Fibroblast of lung (primary cell): Measurements from ENCODE around the gene CFAP206. TPM values are rescaled to one million over a fixed set of nuclear protein-coding genes. Genes with fewer than 3 reads are reported as not detected.

ENCODE experiments used
- DNase-seq, 2 donors: peaks; one replicate each; pipeline versions ENCODE4 v3.0.0 to v3.0.0-alpha.2; 2010; ENCODE audit warnings: low read depth in 2 of 2
- H2AFZ ChIP-seq: 2 replicates; pipeline ENCODE4 v1.5.1; 2012; ENCODE audit warnings: low read length, control low read depth, inconsistent platforms
- H3K27ac ChIP-seq: 2 replicates; pipeline ENCODE4 v1.5.1; 2011; ENCODE audit warnings: low read length, control low read depth; ENCODE audit not compliant: insufficient read depth
- H3K27me3 ChIP-seq: 2 replicates; pipeline ENCODE4 v1.5.1; 2011; ENCODE audit warnings: mild to moderate bottlenecking, low read length; ENCODE audit not compliant: control insufficient read depth, insufficient read depth
- H3K36me3 ChIP-seq: 2 replicates; pipeline ENCODE4 v1.5.1; 2011; ENCODE audit warnings: low read length; ENCODE audit not compliant: control insufficient read depth, insufficient read depth
- H3K4me1 ChIP-seq: 2 replicates; pipeline ENCODE4 v1.5.1; 2011; ENCODE audit warnings: low read length; ENCODE audit not compliant: control insufficient read depth, insufficient read depth; ENCODE audit errors: extremely low read depth
- H3K4me2 ChIP-seq: 2 replicates; pipeline ENCODE4 v1.5.1; 2011; ENCODE audit warnings: low read length, control low read depth; ENCODE audit not compliant: insufficient read depth; ENCODE audit errors: extremely low read depth
- H3K4me3 ChIP-seq, 4 experiments: fragments of 200-600 bp in 1 of 4; sonication (generic) in 1 of 4; replicated peaks in 1 of 4; 2 replicates each; pipeline ENCODE4 v1.5.1; 2011 to 2016; ENCODE audit warnings: low read length in 4 of 4, low read depth in 3 of 4, mild to moderate bottlenecking in 3 of 4, control low read depth in 2 of 4, inconsistent platforms in 1 of 4, mixed read lengths in 1 of 4; ENCODE audit not compliant: insufficient read depth in 1 of 4; ENCODE audit errors: control extremely low read depth in 1 of 4
- H3K79me2 ChIP-seq: 2 replicates; pipeline ENCODE4 v1.5.1; 2012; ENCODE audit warnings: mild to moderate bottlenecking, low read length, inconsistent platforms; ENCODE audit not compliant: control insufficient read depth, insufficient read depth
- H3K9ac ChIP-seq: 2 replicates; pipeline ENCODE4 v1.5.1; 2011; ENCODE audit warnings: mild to moderate bottlenecking, low read length, control low read depth; ENCODE audit not compliant: insufficient read depth
- H3K9me3 ChIP-seq: 2 replicates; pipeline ENCODE4 v1.5.1; 2012; ENCODE audit warnings: low read depth, low read length; ENCODE audit not compliant: control insufficient read depth, insufficient read depth
- H4K20me1 ChIP-seq: 2 replicates; pipeline ENCODE4 v1.5.1; 2011; ENCODE audit warnings: low read length; ENCODE audit not compliant: control insufficient read depth, insufficient read depth; ENCODE audit errors: extremely low read depth
- CTCF ChIP-seq, 2 donors: IDR thresholded peaks in 1 of 2; conservative IDR thresholded peaks in 1 of 2; 1 replicate in 1 of 2; 2 replicates in 1 of 2; pipeline ENCODE4 v1.5.1; 2011 to 2012; ENCODE audit warnings: low read length in 2 of 2, control low read depth in 1 of 2, inconsistent platforms in 1 of 2, low read depth in 1 of 2, mild to moderate bottlenecking in 1 of 2
- EZH2 ChIP-seq: IDR thresholded peaks from 2 replicates; pipeline ENCODE4 v1.5.1; 2012; ENCODE audit warnings: low read length, control low read depth, mild to moderate bottlenecking; ENCODE audit errors: missing control alignments
- polyA plus RNA-seq, 2 donors: library from polyadenylated mRNA; depleted of rRNA in 1 of 2; stranded (reverse) in 1 of 2; unstranded in 1 of 2; fragments of >200 nt; gene quantifications; 2 replicates each; pipeline ENCODE4 v1.2.1, GENCODE V29; 2011 to 2012; ENCODE audit warnings: missing spikeins in 1 of 2
- total RNA-seq: library from RNA; depleted of rRNA; stranded (reverse); fragments of >200 nt; gene quantifications from 2 replicates; pipeline ENCODE4 v1.2.1, GENCODE V29; 2014

The CFAP206 gene
- total and polyA plus RNA-seq, 2 donors (not counting 1 experiment from before 2014, with no cell fraction given), result under 0.01 to 0.26 TPM

DNA sequence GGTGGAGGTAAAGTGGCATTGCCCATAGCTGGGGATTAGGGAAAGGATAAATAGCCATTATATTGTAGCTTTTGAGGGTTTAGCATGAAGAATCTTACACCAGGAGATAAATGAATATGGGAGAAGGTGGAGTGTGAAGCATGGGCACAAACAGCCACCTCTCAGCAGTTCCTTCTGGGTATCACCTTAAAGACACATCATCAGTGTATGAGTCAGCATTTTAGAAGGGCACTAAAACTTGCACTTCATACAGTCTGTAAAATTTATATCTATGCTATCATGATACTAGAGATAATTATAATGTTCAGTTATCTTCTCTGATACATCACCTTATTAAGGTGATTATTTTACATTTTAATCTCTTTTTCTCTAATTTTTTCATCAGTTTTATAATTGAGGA is 90.3 kb downstream of the CFAP206 start:
- Histone ChIP-seq H3K4me3 (no peak overlapping the region), H3K4me1 (no peaks in the 10 kb centered on the region)
- DNase-seq, result no peak

DNA sequence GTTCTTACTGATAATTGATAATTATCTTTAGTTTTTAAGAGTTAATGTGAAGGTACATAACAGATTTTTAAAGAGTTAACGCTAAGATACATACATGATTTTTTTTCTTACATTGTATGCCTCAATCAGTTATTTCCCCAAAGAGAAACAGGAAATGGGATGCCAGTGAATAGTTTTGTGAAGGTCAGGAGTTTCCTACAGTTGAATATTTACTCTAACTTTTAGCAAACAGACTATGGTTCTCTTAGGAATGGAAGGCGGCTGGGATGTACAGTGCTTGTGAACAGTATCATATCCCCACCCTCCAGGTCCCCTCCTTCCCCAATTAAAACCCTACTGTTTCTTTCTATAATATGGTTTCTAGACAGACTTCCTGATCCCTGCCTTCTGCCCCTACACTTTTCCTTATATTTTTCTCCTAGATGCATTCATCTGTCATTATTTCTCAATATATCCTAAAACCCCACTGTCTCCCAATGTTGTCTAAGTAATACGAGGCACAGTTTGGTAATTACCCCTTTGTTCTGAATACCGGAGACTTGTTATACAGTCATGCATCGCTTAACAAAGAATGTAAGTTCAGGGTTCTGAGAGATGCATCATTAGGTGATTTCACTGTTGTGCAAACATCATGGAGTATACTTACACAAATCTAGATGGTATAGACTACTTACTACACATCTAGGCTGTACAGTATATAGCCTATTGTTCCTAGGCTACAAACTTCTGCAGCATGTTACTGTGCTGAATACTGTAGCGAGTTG is 94.2 kb downstream of the CFAP206 start:
- Histone ChIP-seq H2AFZ (no peak overlapping the region), H3K4me1 (no peaks in the 10 kb centered on the region), H4K20me1 (no peaks in the 10 kb centered on the region), H3K27me3 (no peaks in the 10 kb centered on the region), H3K9me3 (no peaks in the 10 kb centered on the region), H3K9ac (no peak overlapping the region), H3K4me3 (no peak overlapping the region), H3K4me2 (no peak overlapping the region), H3K27ac (no peak overlapping the region), H3K79me2 (no peaks in the 10 kb centered on the region), H3K36me3 (peaks cover 8% of the 10 kb centered on the region)
- no peak for TF ChIP-seq EZH2
- no peak for TF ChIP-seq CTCF (conservative IDR thresholded peaks at IDR 0.05 in 1 of 2, IDR thresholded peaks at IDR 0.05 in 1 of 2; ENCODE audit: low read depth in 1 of 2, low read length in 2 of 2)
- DNase-seq, result no peak

More for the DNA sequence above, 90.3 kb downstream of the CFAP206 start:
- Histone ChIP-seq H3K4me2 (no peak overlapping the region), H3K27me3 (no peaks in the 10 kb centered on the region), H3K36me3 (no peaks in the 10 kb centered on the region), H3K79me2 (no peaks in the 10 kb centered on the region), H3K9ac (no peak overlapping the region), H3K27ac (no peak overlapping the region), H4K20me1 (no peaks in the 10 kb centered on the region), H2AFZ (no peak overlapping the region), H3K9me3 (no peaks in the 10 kb centered on the region)
- TF ChIP-seq EZH2 (no peak), CTCF (conservative IDR thresholded peaks at IDR 0.05 in 1 of 2, IDR thresholded peaks at IDR 0.05 in 1 of 2; ENCODE audit: low read depth in 1 of 2, low read length in 2 of 2) (no peak)

- no peak overlapping the region for H3K27ac ChIP-seq
- DNase-seq, result peak; percentile 16 to 50
- no peak for TF ChIP-seq EZH2
- TF ChIP-seq CTCF (conservative IDR thresholded peaks at IDR 0.05 in 1 of 2, IDR thresholded peaks at IDR 0.05 in 1 of 2; ENCODE audit: low read depth in 1 of 2, low read length in 2 of 2), result no peak
- no peak overlapping the region for H2AFZ ChIP-seq
- H3K79me2 ChIP-seq, result no peaks in the 10 kb centered on the region
- peaks cover 9% of the 10 kb centered on the region for H3K36me3 ChIP-seq
- H3K9ac ChIP-seq, result no peak overlapping the region
- H3K4me3 ChIP-seq, result no peak overlapping the region
- H4K20me1 ChIP-seq, result no peaks in the 10 kb centered on the region
- H3K4me1 ChIP-seq, result no peaks in the 10 kb centered on the region
- no peaks in the 10 kb centered on the region for H3K27me3 ChIP-seq
- H3K4me2 ChIP-seq, result no peak overlapping the region
- no peaks in the 10 kb centered on the region for H3K9me3 ChIP-seq
Observed at GRCh38 chr6:87504441-87504840, 96.7 kb downstream of the CFAP206 start.

Other genes with a start within 250 kb of the CFAP206 start
- 6.4 and 7.8 TPM in 2 replicates for gene SMIM8, start 85.4 kb upstream of the CFAP206 start, total RNA-seq
- gene SMIM8, start 85.4 kb upstream of the CFAP206 start, polyA plus RNA-seq, result 3.5 and 5.4 TPM in 2 replicates
- gene GJB7, start 78.7 kb upstream of the CFAP206 start, total RNA-seq, result not detected in 2 replicates
- gene GJB7, start 78.7 kb upstream of the CFAP206 start, polyA plus RNA-seq, result not detected in 2 replicates
- gene C6orf163, start 63.2 kb upstream of the CFAP206 start, total RNA-seq, result 1.8 and 2.8 TPM in 2 replicates
- gene C6orf163, start 63.2 kb upstream of the CFAP206 start, polyA plus RNA-seq, result 0.18 and 0.33 TPM in 2 replicates
- 27.7 and 35.8 TPM in 2 replicates for gene SLC35A1, start 65.0 kb downstream of the CFAP206 start, total RNA-seq
- gene SLC35A1, start 65.0 kb downstream of the CFAP206 start, polyA plus RNA-seq, result 22.4 and 27.6 TPM in 2 replicates
- 33.6 and 43.8 TPM in 2 replicates for gene RARS2, start 182.0 kb downstream of the CFAP206 start, total RNA-seq
- 22.8 and 33.9 TPM in 2 replicates for gene RARS2, start 182.0 kb downstream of the CFAP206 start, polyA plus RNA-seq
- gene ORC3, start 182.2 kb downstream of the CFAP206 start, total RNA-seq, result 17.2 and 23.8 TPM in 2 replicates
- 37.9 and 40.4 TPM in 2 replicates for gene ORC3, start 182.2 kb downstream of the CFAP206 start, polyA plus RNA-seq